ENCODE data around the gene FBXW7. TPM values are rescaled to one million over a fixed set of nuclear protein-coding genes. Genes with fewer than 3 reads are reported as not detected.

The FBXW7 gene
- total and polyA plus RNA-seq, 2 of the 13 experiments (the other 11 are each of a cell fraction or from before 2014, with no cell fraction given): 5.0 to 40.9 TPM

DNA sequence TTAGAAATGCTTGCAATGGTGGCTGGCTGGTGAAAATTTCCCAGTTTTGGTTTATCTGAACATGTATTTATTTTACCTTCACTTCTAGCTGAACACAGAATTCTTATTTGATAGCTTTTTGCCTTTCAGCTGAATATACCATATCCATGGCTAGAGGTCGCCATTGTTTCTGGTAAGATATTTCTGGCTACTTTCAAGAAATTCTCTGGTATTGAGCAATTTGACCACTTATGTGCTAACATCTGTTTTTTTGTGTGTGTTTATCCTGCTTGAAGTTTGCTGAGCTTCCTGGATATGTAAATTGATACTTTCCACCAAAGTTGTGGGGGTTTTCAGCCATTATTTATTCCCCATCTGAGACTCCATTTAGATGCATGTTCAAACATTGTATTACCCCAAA, 75.4 kb downstream of the FBXW7 start (continued):
- TF ChIP-seq ARID5B (CRISPR knock-in tag; IDR thresholded peaks at IDR 0.05) (peak; percentile 42; the same call in 1 of the 2 replicates), FOXJ3 (CRISPR knock-in tag; IDR thresholded peaks at IDR 0.05; ENCODE audit: borderline replicate concordance) (no peak), KMT2B (CRISPR knock-in tag; IDR thresholded peaks at IDR 0.05) (no peak), TEAD2 (CRISPR knock-in tag; IDR thresholded peaks at IDR 0.05) (no peak), ZNF672 (CRISPR knock-in tag; IDR thresholded peaks at IDR 0.05) (no peak), NRL (CRISPR knock-in tag; IDR thresholded peaks at IDR 0.05; ENCODE audit: borderline replicate concordance) (no peak), ZNF841 (CRISPR knock-in tag; IDR thresholded peaks at IDR 0.05; ENCODE audit: borderline replicate concordance) (no peak), MZF1 (CRISPR knock-in tag; IDR thresholded peaks at IDR 0.05; ENCODE audit: borderline replicate concordance) (no peak), AHR (CRISPR knock-in tag; IDR thresholded peaks at IDR 0.05) (no peak), ZSCAN29 (CRISPR knock-in tag; conservative IDR thresholded peaks at IDR 0.05) (no peak), ZNF44 (CRISPR knock-in tag; IDR thresholded peaks at IDR 0.05) (no peak), ZNF589 (CRISPR knock-in tag; conservative IDR thresholded peaks at IDR 0.05) (no peak), STAG1 (CRISPR knock-in tag; IDR thresholded peaks at IDR 0.05) (peak; percentile 56), IRF9 (CRISPR knock-in tag; IDR thresholded peaks at IDR 0.05; ENCODE audit: borderline replicate concordance) (no peak), TCF7L2 (IDR thresholded peaks at IDR 0.05; ENCODE audit: low read depth, low read length) (no peak), HDAC1 (CRISPR knock-in tag; IDR thresholded peaks at IDR 0.05) (no peak), IRF1 (CRISPR knock-in tag; IDR thresholded peaks at IDR 0.05; ENCODE audit: low read depth) (no peak), NBN (conservative IDR thresholded peaks at IDR 0.05) (no peak), POGZ (CRISPR knock-in tag; IDR thresholded peaks at IDR 0.05) (no peak), FOXC1 (CRISPR knock-in tag; IDR thresholded peaks at IDR 0.05; ENCODE audit: borderline replicate concordance) (no peak), MLLT10 (CRISPR knock-in tag; IDR thresholded peaks at IDR 0.05) (no peak)
- TF ChIP-seq, protein P1, sequence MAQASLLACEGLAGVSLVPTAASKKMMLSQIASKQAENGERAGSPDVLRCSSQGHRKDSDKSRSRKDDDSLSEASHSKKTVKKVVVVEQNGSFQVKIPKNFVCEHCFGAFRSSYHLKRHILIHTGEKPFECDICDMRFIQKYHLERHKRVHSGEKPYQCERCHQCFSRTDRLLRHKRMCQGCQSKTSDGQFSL (CRISPR knock-in tag; IDR thresholded peaks at IDR 0.05): no peak
- TF ChIP-seq, protein P2, sequence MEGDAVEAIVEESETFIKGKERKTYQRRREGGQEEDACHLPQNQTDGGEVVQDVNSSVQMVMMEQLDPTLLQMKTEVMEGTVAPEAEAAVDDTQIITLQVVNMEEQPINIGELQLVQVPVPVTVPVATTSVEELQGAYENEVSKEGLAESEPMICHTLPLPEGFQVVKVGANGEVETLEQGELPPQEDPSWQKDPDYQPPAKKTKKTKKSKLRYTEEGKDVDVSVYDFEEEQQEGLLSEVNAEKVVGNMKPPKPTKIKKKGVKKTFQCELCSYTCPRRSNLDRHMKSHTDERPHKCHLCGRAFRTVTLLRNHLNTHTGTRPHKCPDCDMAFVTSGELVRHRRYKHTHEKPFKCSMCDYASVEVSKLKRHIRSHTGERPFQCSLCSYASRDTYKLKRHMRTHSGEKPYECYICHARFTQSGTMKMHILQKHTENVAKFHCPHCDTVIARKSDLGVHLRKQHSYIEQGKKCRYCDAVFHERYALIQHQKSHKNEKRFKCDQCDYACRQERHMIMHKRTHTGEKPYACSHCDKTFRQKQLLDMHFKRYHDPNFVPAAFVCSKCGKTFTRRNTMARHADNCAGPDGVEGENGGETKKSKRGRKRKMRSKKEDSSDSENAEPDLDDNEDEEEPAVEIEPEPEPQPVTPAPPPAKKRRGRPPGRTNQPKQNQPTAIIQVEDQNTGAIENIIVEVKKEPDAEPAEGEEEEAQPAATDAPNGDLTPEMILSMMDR (CRISPR knock-in tag; IDR thresholded peaks at IDR 0.05): peak; percentile 44

Measured in HepG2 (cell line).